HG03565 (cell line): ENCODE measurements around the gene IFI35.

Experiments used
- ATAC-seq: cut with Tn5 transposase; IDR thresholded peaks from one replicate; pipeline ENCODE4 v1.9.1; 2021; ENCODE audit warnings: mild to moderate bottlenecking, moderate library complexity; ENCODE audit not compliant: unreplicated experiment

Gene IFI35

DNA sequence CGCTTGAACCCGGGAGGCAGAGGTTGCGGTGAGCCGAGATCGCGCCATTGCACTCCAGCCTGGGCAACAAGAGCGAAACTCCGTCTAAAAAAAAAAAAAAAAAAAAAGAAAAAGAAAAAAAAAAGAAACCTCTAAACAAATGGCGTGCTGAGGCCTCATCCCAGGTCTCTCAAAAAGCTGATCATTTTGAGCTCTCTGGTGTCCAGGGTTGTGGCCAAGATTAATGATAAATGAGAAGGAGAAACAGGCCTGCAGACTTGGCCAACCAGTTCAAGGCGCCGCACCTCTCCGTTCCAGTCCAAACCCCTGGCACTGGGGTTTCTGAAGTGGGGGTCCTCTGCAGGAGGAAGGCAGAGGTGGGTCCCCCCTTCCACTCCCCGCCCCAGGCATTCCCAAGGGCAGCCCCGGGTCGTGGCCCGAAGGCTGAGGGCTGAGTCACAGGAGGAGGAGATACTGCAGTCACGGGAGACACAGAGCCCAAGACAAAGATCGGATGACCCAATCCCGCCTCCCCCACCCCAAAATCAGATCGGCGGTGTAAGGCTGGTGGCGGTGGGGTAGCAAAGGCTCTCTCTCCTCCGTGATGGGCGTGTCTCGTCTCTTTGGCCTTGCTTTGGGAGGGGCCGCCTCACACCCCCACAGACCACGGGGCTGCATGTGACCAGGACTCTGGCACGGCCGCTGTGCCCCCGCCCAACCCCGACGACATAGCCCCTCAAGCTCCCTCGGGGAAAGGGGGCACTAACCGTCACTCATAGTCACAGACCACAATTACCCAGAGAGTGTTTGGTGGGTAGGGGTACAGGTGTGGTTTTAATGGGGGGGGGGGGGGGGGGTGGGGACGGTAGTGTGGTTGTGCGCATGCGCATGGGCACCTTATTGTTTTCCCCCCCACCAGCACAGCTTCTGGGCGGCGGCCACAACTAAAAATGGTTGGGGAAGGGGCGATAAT lies 14.5 kb downstream of the IFI35 start:
- ATAC-seq = no peak

DNA sequence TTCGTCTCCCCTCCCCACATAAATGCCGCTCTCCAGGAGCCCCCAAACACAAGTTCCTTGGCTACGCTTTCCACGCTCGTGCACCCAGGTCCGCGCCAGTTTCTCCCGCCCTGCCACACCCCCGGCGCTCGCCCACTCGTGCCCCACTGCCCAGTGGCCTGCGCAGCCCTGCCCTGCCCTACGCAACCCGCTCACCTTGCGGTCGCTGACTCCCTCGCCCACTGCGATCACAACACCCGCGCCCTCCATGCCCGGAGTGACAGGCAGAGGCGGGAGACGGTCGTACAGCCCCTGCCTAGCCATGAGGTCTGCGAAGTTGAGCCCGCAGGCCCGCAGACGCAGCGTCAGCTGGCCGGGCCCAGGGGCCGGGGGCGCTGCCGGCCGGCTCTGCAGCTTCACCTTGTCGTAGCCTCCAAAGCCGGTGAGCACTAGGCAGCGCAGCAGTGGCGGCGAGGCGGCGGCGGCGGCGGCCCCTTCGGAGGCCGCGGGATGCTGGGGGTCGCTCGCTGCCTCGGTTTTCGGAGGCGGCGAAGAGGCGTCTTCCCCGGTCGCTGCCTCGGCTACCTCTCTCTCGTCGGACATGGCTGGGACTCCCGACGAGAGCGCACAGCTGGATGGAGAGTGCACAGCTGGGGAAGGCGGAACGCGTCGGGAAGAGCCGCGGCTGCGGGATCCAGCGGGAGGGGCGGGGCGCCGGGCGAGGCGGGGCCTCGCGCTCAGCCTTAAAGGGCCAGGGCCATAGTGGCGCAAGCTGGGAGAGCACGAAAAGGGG lies 15.3 kb downstream of the IFI35 start, which contains the start of gene VAT1:
VAT1 (minus strand) TSS at position 645 of the 772 bp plus-strand sequence; CDS start at position 582, 63 bp downstream.
- no peak for ATAC-seq

DNA sequence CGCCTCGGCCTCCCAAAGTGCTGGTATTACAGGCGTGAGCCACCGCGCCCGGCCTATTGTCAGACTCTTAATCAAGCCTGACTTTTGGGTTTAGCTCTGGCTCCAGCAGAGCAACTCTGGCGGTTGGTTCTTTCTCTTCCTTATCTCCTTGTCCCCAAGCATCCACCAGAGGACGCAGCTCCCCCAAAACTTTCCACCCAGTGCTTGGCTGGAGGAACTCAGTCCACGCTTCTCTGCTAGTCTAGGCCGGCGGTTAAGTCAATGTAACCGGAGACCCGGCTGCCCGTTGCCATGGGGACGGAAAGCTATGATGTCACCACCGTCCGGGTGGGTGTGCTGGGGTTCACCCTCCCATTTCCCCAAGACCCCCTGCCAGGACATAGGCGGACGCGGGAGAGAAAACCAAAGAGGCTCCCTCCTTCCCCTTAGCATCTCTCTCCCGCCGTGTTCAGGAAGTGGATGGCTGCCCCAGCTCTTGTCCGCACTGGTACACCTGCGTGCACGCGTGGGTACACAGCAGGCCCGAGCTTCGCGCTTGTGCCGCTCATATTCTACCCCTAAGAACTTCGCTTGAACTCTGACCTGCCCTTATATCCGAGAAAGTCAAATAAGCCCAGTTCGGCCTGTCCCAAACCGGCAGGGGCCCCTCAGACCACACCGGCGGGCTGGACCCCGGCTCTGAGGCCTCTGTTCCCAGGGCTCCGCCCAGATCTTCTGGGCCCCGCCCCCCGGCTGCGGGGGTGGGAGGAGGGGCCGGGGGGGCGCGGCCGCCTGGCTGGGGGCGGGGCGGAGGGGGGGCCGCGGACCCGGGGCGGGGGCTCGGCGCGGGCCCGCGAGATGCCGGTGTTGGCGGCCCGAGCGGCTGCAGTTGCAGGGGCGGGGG lies 18.1 kb downstream of the IFI35 start, which contains the start of gene RND2:
RND2 (plus strand) TSS at position 825 of the 883 bp plus-strand sequence. CDS start 117 bp downstream, outside the sequence.
- no peak for ATAC-seq

DNA sequence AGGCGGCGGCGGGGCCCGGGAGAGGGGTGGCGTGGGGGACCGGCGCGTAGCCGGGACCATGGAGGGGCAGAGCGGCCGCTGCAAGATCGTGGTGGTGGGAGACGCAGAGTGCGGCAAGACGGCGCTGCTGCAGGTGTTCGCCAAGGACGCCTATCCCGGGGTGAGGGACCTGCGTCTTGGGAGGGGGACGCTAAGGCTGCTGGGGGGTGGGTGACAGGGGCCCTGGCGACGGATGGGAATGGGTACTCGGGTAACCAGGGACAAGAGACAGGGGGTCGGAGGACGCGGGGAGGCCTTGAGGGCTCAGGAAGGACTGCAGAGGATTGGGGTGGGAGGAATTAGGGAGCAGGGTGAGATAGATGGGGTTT lies 18.7 kb downstream of the IFI35 start:
- ATAC-seq = no peak

DNA sequence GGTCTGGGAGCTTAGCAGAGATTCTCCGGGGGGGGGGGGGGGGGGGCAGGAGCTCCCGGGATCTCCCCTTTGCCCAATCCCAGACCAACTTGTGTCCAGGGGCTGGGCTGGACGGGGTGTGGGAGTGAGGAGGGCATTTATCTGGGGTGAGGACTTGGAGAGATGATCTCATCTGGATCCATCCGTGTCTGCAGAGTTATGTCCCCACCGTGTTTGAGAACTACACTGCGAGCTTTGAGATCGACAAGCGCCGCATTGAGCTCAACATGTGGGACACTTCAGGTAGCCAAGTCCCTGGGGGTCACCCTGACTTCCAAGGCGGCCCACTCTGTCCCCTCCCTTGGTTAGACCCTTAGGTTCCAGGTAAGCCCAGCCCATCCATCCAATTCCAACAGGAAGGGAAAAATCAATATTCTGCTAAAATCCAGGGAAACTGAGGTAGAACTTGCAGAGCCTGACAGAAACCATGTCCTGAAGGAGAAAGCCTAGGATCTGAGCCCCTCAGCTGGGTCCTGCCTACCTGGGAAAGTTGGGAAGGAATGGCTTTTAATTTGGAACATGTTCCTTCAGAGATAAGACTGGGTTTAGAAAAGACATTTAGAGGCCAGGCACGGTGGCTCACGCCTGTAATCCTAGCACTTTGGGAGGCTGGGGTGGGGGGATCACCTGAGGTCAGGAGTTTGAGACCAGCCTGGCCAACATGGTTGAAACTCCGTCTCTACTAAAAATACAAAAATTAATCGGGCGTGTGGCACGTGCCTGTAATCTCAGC lies 19.4 kb downstream of the IFI35 start:
- no peak for ATAC-seq

DNA sequence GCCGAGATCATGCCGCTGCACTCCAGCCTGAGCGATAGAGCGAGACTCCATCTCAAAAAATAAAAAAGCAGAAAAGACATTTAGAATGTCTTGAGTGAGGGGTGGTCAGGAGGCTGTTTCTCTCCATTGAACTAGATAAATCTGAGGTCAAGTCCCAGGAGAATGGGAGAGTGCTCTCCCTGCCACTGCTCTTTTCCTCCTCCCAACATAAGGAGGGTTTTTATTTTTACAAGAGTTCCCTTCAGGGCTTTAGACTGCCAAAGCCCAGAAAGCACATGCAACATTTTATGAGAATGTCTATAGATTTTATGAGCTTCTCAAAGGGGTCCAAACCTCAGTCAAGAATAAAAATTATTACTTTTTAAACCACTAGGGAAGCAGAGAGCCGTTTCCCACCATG lies 20.0 kb downstream of the IFI35 start:
- ATAC-seq = no peak

DNA sequence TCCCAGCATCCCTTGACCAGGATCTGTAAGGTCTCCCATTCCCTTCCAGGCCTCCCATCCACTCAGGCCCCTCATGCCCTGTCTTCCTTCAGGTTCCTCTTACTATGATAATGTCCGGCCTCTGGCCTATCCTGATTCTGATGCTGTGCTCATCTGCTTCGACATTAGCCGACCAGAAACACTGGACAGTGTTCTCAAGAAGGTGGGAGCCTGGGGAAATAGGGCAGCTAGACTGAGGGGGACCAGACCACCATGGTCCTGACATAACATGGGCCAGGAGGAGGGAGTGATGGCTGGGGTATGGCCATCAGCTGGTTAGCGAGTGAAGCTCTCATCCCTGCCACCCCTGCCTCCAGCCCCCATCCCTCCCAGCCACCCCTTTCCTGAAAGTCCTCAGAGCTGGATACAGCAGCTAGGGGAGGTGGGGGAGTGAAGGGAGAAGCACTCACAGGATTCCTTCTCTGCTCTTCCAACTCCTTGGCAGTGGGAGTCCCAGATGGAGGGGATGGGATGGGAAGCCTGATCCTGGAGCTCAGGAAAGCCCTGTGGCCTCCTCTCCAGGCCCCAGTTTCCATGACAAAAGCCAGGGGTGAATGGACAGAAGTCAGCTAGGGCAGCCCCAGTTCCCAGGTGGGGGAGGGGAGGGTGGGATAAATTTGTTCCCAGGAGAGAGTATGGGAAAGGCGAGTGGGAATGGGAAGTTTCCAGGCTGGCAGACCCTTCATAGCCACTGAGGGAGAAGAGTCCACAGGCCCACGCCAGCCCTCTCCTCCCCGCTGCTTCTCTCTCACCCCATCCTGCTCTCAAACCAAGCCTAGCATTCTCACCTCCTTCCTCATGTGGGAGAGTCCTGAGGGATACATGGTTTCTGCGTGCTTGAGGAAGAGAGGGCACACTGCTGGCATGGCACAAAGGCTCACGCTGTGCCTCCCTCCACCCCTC lies 20.8 kb downstream of the IFI35 start:
- ATAC-seq = no peak

DNA sequence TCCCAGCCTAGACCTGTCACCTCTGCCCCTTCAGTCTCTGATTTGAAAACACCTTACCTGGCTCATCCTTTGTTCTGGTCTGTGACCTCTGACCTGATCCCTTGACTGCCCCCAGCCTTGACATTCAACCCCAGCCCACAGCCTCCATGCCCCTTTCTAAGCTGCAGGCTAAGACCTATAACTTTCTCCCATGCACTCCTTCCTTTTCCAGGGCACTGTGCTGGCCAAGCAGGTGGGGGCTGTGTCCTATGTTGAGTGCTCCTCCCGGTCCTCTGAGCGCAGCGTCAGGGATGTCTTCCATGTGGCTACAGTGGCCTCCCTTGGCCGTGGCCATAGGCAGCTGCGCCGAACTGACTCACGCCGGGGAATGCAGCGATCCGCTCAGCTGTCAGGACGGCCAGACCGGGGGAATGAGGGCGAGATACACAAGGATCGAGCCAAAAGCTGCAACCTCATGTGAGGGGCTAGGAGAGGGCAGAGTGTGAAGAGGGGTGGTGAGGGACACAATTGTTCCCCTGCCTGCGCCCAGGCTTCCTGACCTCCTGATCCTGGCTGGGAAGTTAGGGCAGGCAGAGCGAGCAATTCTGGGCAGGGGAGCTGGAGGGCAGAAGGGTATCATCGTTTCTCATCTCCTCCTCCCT lies 21.8 kb downstream of the IFI35 start:
- no peak for ATAC-seq

DNA sequence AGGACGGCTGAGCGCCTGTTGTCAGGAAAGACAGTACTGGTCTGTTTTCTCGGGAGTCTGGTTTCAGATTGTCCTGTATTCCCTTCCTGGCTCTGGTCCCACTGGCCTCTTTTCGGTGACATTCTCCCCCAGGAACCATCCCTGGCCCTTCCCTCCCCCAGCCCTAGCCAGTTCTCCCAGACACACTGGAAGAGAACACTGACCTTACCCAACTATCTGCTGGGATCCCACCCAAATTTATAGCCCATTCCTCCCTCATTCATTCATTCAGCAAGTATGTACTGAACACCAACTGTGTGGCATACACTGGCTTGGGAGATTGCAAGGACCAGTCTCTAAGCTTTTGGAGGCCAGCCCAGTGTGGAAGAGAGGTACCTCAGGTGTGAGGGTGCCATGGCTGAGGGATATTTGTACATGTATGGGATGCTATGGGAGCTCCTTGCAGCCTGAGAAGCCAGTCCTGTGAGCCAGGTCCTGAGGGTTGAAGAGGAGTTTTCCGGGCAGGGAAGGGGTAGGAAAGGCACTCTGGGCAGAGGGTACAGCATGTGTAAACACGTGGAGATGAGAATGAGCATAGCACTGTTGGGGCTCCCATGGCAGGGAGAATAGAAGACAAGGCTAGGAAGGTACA lies 23.7 kb downstream of the IFI35 start:
- ATAC-seq = no peak

DNA sequence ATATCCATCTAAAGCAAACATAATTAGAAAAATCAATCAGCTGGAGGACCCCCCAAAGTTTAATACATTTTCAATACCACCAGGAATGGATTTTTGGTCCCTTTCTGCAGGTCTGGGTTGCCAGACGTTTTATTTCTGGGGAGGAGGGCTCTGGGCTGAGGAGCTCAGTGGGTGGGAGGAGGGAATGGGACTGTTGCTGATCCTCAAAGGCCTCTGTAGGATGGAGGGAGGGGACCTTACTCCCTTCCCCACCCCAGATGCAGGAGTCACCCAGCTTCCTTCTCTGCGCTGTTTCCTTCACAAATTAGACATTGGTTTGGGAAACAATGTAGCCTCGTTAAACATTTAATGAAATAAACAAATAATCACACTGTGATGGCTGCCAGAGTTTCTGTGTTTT lies 25.1 kb downstream of the IFI35 start:
- no peak for ATAC-seq

DNA sequence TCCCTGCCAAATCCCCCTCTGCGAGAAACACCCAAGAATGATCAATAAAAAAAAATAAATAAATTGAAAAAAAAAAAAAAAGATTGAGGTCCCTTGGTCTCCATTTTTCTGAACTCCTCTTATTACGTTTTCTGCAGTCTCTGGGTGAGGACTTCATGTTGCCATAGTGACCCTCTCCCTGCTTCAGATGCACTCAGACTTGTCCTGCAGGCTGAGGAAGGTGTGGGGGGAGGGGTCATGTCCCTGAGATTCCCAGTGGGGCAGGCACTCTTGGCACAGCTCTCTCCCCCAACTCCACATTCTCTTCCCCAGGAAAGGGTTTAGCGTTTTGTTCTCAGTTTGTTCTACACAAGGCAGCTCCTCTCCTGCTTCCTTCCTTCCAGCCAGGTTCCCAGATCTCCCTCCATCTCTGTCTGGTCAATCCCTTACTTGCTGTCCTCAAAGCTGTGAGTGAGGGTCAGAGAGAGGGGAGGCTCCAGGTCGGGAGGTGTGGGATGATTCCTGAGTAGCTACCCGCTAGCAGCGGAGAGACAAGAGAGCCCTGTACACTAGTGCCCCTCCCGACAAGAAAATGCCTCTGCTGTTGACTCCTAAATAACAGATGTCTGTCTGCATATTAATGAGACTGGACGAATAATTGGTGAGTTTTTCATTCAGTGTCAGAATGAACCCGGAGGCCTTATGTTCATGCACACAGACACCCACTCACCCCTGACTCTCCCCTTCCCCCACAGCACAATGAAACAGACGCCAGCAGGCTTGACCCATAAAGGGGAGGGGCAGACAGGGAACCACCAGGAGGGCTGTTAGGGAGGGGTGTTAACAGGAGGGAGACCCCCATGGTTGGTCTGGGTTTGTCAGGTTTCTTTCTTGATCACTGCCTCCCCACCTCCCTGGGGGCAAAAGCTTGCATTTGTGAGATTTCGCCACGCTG lies 27.6 kb downstream of the IFI35 start:
- no peak for ATAC-seq

DNA sequence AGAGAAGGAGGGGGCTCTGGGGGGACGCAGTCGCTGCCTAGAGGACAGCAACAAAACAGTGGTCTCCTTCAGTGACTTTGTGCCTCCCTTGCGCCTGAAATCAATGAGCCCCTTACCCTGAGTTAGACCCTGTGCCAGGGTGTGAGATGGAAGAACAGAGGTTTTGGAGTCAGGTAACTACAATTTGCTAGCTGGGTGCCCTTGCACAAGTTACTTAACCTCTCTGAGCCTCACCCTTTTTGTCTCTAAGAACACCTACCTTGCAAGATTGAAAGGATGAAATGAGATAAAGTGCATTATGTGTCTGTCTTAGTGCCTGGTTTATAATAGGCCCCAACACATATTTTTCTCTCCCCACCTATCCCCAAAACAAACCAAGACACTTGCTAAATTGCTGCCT lies 28.3 kb downstream of the IFI35 start:
- no peak for ATAC-seq

DNA sequence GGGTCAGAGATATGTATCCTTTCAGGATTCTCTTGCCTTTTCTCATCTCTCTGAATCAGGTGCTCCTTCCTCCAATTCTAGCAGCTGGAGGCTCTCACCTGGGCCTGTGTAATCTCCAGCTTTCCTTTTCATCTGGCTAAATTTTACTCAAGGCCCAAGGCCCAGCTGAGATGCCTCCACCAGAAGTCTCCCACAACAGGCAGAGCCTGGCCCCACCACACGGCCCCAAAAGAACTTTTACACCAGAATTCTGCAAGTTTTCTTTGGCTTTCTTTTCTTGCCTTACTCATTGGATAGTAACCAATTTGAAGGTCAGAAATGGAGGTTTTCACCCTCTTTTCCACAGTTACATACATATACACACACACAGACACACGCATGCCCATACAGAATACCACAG lies 33.1 kb downstream of the IFI35 start:
- ATAC-seq = no peak

DNA sequence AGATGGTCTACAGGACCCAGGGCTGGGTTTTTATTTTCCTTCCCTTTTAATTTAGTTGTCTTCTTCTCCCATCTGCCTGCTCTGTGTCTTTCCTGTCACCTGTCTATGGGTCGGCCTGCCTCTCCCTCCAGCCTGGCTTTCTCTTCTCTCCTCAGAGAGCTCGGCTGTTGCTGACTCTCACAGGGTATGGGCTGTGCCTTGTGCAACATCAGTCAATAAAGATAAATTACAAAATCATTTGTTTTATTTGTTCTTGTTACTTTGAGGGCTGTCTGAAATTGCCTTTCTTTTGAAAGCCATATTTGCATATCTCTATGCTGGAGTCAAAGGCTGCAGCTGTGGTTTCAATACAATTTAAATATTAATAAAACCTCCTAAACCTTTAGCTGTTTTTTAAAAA lies 34.1 kb downstream of the IFI35 start:
- no peak for ATAC-seq

DNA sequence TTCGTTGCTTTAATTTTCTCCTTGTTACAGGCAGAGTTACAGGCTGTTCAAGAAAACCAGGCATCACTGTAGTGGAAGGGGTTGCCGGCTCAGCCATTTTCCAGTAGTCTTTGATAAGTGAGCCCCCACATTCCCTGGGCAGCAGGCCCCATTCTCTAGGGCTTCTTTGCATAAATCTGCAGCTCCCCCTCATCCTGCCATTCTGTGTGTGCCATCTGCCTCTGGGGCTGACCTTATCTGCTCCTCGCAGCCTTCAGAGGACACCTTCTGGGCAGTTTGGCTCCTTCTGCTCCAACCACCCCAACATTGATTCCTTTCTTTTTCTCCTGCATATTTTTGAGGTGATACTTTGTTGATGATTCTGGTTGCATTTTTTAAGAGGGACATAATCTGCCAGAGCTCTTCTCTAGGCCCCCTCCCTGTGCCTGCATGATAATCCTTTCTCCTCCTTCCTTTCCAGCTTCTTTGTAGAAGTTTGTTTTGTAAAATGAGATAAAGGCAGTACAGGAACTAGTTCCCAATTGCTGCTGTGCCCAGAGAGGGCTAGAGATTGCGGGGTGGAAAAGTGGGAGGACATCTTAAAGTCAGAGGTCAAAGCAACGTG lies 35.5 kb downstream of the IFI35 start:
- no peak for ATAC-seq

DNA sequence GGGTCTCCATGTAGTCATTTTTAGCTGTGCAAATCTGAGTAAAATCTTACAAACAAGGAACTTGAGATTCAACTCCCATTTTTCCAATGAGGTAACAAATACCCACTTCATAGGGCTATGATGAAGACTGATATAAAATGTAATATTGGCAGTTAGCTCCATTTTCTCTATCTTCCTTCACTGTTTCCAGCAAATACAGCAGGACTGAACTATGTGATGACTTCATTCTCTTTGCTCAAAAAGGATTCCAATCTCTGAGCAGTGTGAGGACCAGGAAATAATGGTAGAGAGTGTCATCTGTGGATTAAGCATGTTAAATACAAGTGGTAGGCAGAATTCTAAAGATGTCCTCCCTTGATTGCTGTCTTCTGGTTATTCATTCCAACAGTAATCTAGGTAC lies 36.7 kb downstream of the IFI35 start:
- ATAC-seq = no peak

DNA sequence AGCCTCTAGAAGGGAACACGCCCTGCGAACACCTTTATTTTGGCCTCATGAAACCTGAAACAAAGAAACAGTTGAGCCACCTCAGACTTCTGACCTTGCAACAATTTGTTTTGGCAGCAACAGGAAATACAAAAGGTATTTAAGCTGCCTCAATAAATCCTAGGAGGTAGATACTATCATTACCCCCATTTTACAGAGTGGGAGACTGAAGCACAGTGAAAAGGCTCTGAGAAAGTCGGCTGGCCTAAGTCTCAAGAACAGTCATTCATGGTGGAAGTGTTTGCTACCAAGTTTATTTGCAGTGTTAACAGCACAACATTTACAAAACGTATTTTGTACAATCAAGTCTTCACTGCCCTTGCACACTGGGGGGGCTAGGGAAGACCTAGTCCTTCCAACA lies 37.4 kb downstream of the IFI35 start:
- no peak for ATAC-seq
